HCT116 (cell line): Measurements from ENCODE around the gene CCDC127. TPM values are rescaled to one million over a fixed set of nuclear protein-coding genes. Genes with fewer than 3 reads are reported as not detected.

Experiments used
- ATAC-seq: fragments of 200-7000 bp; cut with Tn5 transposase; 2 replicates; pipeline ENCODE4 v1.9.1; 2020; ENCODE audit warnings: mild to moderate bottlenecking, moderate library complexity
- BruUV-seq: library from RNA; stranded (reverse); fragments of 400-500 nt; replicated peaks from 2 replicates; lab custom pipeline; 2021; lab: Mats Ljungman, UMichigan
- CTCF ChIA-PET: fragments of 300-600 bp; sonication (Branson Sonifier 250); formaldehyde crosslinking; loops from one replicate; lab custom pipeline; 2021; ENCODE audit warnings: antibody characterized with exemption; lab: Charles Lee
- POLR2A ChIA-PET: fragments of 300-600, 350-600 bp; sonication (Branson Sonifier 250); formaldehyde crosslinking; loops from one replicate; lab custom pipeline; 2021; ENCODE audit warnings: antibody characterized with exemption; lab: Charles Lee
- RAD21 ChIA-PET, 2 experiments: fragments of 300-600 bp; sonication (Branson Sonifier 250); formaldehyde crosslinking; loops; one replicate each; lab custom pipeline; 2023; ENCODE audit warnings: low total read pairs in 2 of 2; ENCODE audit not compliant: uncharacterized antibody in 2 of 2, unreplicated experiment in 2 of 2, low non-redundant PET in 1 of 2; lab: Charles Lee
- DNase-seq: peaks from one replicate; pipeline ENCODE4 v3.0.0-alpha.2; 2010; ENCODE audit warnings: low read depth, low spot score
- H2AFZ ChIP-seq: fragments of 200-600 bp; shearing (Covaris generic), sonication (generic); 2 replicates; pipeline ENCODE4 v1.6.1; 2017; ENCODE audit warnings: low read depth, mixed run types, mixed read lengths, antibody characterized with exemption, low read length; ENCODE audit not compliant: poor library complexity, severe bottlenecking
- H3K27ac ChIP-seq: 2 replicates; pipeline ENCODE4 v1.5.1; 2012; ENCODE audit warnings: low read depth, low read length
- H3K27me3 ChIP-seq: fragments of 200-600 bp; sonication (generic); 2 replicates; pipeline ENCODE4 v1.6.1; 2016; ENCODE audit warnings: mixed run types, low read length, mixed read lengths; ENCODE audit not compliant: insufficient read depth
- H3K36me3 ChIP-seq, 2 experiments: fragments of 200-500 bp in 1 of 2; fragments of 200-600 bp in 1 of 2; sonication (Bioruptor generic) in 1 of 2; sonication (generic) in 1 of 2; 2 replicates each; pipeline versions ENCODE4 v1.5.1 to v1.6.1; 2014 to 2016; ENCODE audit warnings: low read length in 2 of 2, inconsistent platforms in 1 of 2, mixed read lengths in 1 of 2, mixed run types in 1 of 2; ENCODE audit not compliant: insufficient read depth in 2 of 2, control insufficient read depth in 1 of 2
- H3K4me1 ChIP-seq, 2 experiments: fragments of 200-600 bp in 1 of 2; sonication (generic) in 1 of 2; 2 replicates each; pipeline versions ENCODE4 v1.5.1 to v1.6.1; 2012 to 2017; ENCODE audit warnings: low read length in 2 of 2, inconsistent platforms in 1 of 2, mild to moderate bottlenecking in 1 of 2, mixed read lengths in 1 of 2, mixed run types in 1 of 2, moderate library complexity in 1 of 2; ENCODE audit not compliant: insufficient read depth in 2 of 2, control insufficient read depth in 1 of 2
- H3K4me2 ChIP-seq: fragments of 200-600 bp; sonication (generic); 2 replicates; pipeline ENCODE4 v1.6.1; 2017; ENCODE audit warnings: mixed run types, low read length, mixed read lengths
- H3K4me3 ChIP-seq, 2 experiments: fragments of 200-600 bp in 1 of 2; sonication (generic) in 1 of 2; replicated peaks in 1 of 2; 2 replicates each; pipeline ENCODE4 v1.5.1; 2011 to 2016; ENCODE audit warnings: low read length in 2 of 2, control low read depth in 1 of 2, low read depth in 1 of 2, mild to moderate bottlenecking in 1 of 2, mixed read lengths in 1 of 2, mixed run types in 1 of 2
- H3K79me2 ChIP-seq: fragments of 200-600 bp; sonication (generic); 2 replicates; pipeline ENCODE4 v1.6.1; 2017; ENCODE audit warnings: mild to moderate bottlenecking, mixed run types, low read length, moderate library complexity, mixed read lengths; ENCODE audit not compliant: insufficient read depth
- H3K9ac ChIP-seq: fragments of 200-600 bp; sonication (generic); 2 replicates; pipeline ENCODE4 v1.6.1; 2016; ENCODE audit warnings: low read length, mixed read lengths
- H3K9me2 ChIP-seq: fragments of 200-600 bp; sonication (generic), shearing (Covaris generic); 2 replicates; pipeline ENCODE4 v1.6.1; 2017; ENCODE audit warnings: mixed run types, mild to moderate bottlenecking, moderate library complexity; ENCODE audit not compliant: insufficient read depth
- H3K9me3 ChIP-seq, 2 experiments: fragments of 200-500 bp in 1 of 2; fragments of 200-600 bp in 1 of 2; sonication (Bioruptor generic) in 1 of 2; sonication (generic) in 1 of 2; 2 replicates each; pipeline ENCODE4 v1.6.1; 2014 to 2017; ENCODE audit warnings: low read length in 2 of 2, mixed read lengths in 2 of 2, inconsistent platforms in 1 of 2, low read depth in 1 of 2, mild to moderate bottlenecking in 1 of 2, mixed run types in 1 of 2, moderate library complexity in 1 of 2; ENCODE audit not compliant: control insufficient read depth in 1 of 2, insufficient read depth in 1 of 2
- H4K20me1 ChIP-seq: fragments of 200-600 bp; sonication (generic), shearing (Covaris generic); 2 replicates; pipeline ENCODE4 v1.6.1; 2017; ENCODE audit warnings: mixed run types, mild to moderate bottlenecking, moderate library complexity; ENCODE audit not compliant: insufficient read depth
- CEBPB ChIP-seq: IDR thresholded peaks from 2 replicates; pipeline ENCODE4 v1.6.1; 2012; ENCODE audit warnings: low read depth
- EGR1 ChIP-seq: IDR thresholded peaks from 2 replicates; pipeline ENCODE4 v1.6.1; 2012; ENCODE audit warnings: low read depth
- ELF1 ChIP-seq: IDR thresholded peaks from 2 replicates; pipeline ENCODE4 v1.6.1; 2012; ENCODE audit warnings: low read depth, borderline replicate concordance
- EZH2 ChIP-seq: fragments of 200-600 bp; sonication (generic); IDR thresholded peaks from 2 replicates; pipeline ENCODE4 v1.6.1; 2017; ENCODE audit warnings: antibody characterized with exemption, mixed run types
- EZH2phosphoT487 ChIP-seq: fragments of 200-600 bp; IDR thresholded peaks from 2 replicates; pipeline ENCODE4 v1.6.1; 2018; ENCODE audit warnings: antibody characterized with exemption, borderline replicate concordance
- FOSL1 ChIP-seq: IDR thresholded peaks from 2 replicates; pipeline ENCODE4 v1.6.1; 2012; ENCODE audit warnings: low read depth
- JUND ChIP-seq: IDR thresholded peaks from 2 replicates; pipeline ENCODE4 v1.6.1; 2012
- POLR2A ChIP-seq: IDR thresholded peaks from 2 replicates; pipeline ENCODE4 v1.7.0; 2011; ENCODE audit warnings: borderline replicate concordance; ENCODE audit not compliant: insufficient read depth, insufficient read length; ENCODE audit errors: extremely low read depth
- RAD21 ChIP-seq: IDR thresholded peaks from 2 replicates; pipeline ENCODE4 v1.6.1; 2012; ENCODE audit warnings: low read depth, mild to moderate bottlenecking
- SIN3A ChIP-seq: IDR thresholded peaks from 2 replicates; pipeline ENCODE4 v1.6.1; 2012; ENCODE audit warnings: low read depth
- SP1 ChIP-seq: IDR thresholded peaks from 2 replicates; pipeline ENCODE4 v1.6.1; 2012; ENCODE audit warnings: low read depth
- TCF7L2 ChIP-seq: IDR thresholded peaks from 2 replicates; pipeline ENCODE4 v1.7.0; 2011; ENCODE audit warnings: borderline replicate concordance, inconsistent platforms; ENCODE audit not compliant: insufficient read depth, insufficient read length; ENCODE audit errors: extremely low read depth
- YY1 ChIP-seq: IDR thresholded peaks from 2 replicates; pipeline ENCODE4 v1.6.1; 2011; ENCODE audit warnings: low read length, low read depth, moderate library complexity, mild to moderate bottlenecking; ENCODE audit not compliant: insufficient replicate concordance; ENCODE audit errors: extremely low read depth
- ZFX ChIP-seq: fragments of 450-650 bp; IDR thresholded peaks from 2 replicates; pipeline ENCODE4 v1.6.1; 2017
- ZNF274 ChIP-seq: fragments of 200-500 bp; sonication (Bioruptor generic); IDR thresholded peaks from 2 replicates; pipeline ENCODE4 v1.6.1; 2014; ENCODE audit warnings: mild to moderate bottlenecking, low read depth, low read length, inconsistent platforms
- intact Hi-C: fragments of 100-400 bp; cut with micrococcal nuclease; formaldehyde crosslinking; loops from 2 replicates; pipeline ENCODE4 v1.10.0; 2022
- total RNA-seq: library from RNA; stranded (reverse); gene quantifications from one replicate; pipeline ENCODE4 v1.2.1, GENCODE V29; 2021; ENCODE audit not compliant: unreplicated experiment
- TF ChIP-seq, protein P1 (sequence below): IDR thresholded peaks from 2 replicates; pipeline ENCODE4 v1.6.1; 2011; ENCODE audit warnings: mild to moderate bottlenecking, low read length, moderate library complexity; ENCODE audit not compliant: insufficient replicate concordance; ENCODE audit errors: extremely low read depth

Gene CCDC127
- total RNA-seq, 1 experiment from 2014 or later, result 5.1 TPM

- DNase-seq (no peak), ATAC-seq (no peak)
- no peaks in the 10 kb centered on the region for H3K36me3 ChIP-seq
- H3K4me1 ChIP-seq, result peaks cover 5 to 10% of the 10 kb centered on the region in 2 experiments
- H3K9ac ChIP-seq, result no peak overlapping the region
- TF ChIP-seq ZFX (no peak), POLR2A (no peak)
- no peak overlapping the region for H2AFZ ChIP-seq
- H3K79me2 ChIP-seq, result no peaks in the 10 kb centered on the region
- ChIA-PET RAD21 (no interaction called here), CTCF (no interaction called here), POLR2A (no interaction called here)
- intact Hi-C loops, result no loop called here
- no TSS peak for BruUV-seq
- H3K4me2 ChIP-seq, result no peak overlapping the region
- no peak overlapping the region for H3K4me3 ChIP-seq
- no peaks in the 10 kb centered on the region for H3K9me2 ChIP-seq
- H3K27ac ChIP-seq, result no peak overlapping the region
- H3K27me3 ChIP-seq, result no peaks in the 10 kb centered on the region
- H4K20me1 ChIP-seq, result no peaks in the 10 kb centered on the region
- no peaks in the 10 kb centered on the region for H3K9me3 ChIP-seq
Observed at GRCh38 chr5:190366-191035, 27.5 kb downstream of the CCDC127 start.

DNA sequence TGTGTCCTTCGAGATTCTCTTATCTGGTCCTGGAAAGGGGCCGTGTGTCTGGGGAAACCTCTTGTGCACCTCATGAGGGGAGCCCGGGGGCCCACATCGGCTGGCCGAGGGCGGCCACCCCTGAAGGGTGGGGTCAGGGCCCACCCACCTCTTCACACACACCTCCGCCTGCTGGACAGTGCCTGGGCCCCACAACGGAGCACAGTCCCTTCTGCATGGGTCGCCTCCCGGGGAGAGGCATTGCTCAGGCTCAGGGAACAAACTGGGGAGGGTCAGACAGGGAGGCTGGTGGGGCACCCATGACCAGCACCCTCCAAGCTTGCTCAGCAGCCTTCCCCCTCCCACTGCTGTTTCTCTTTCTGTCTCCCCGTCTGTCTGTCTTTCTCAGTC, 28.0 kb downstream of the CCDC127 start:
- ChIA-PET POLR2A (no interaction called here), CTCF (no interaction called here), RAD21 (no interaction called here)
- intact Hi-C loops, result no loop called here
- Histone ChIP-seq H3K9me2 (no peaks in the 10 kb centered on the region), H3K4me3 (no peak overlapping the region), H3K79me2 (no peaks in the 10 kb centered on the region), H4K20me1 (no peaks in the 10 kb centered on the region), H3K27me3 (no peaks in the 10 kb centered on the region), H3K36me3 (no peaks in the 10 kb centered on the region), H3K27ac (no peak overlapping the region), H3K4me2 (no peak overlapping the region), H3K9ac (no peak overlapping the region), H3K4me1 (peaks cover 5 to 10% of the 10 kb centered on the region in 2 experiments), H3K9me3 (no peaks in the 10 kb centered on the region), H2AFZ (no peak overlapping the region)
- no peak for TF ChIP-seq CEBPB
- TF ChIP-seq YY1, result no peak
- no peak for TF ChIP-seq SP1
- no peak for TF ChIP-seq FOSL1
- TF ChIP-seq SIN3A, result no peak
- TF ChIP-seq RAD21, result no peak
- no peak for TF ChIP-seq EZH2phosphoT487
- TF ChIP-seq ELF1, result no peak
- no peak for TF ChIP-seq EGR1
- no peak for TF ChIP-seq TCF7L2
- TF ChIP-seq EZH2, result no peak
- TF ChIP-seq JUND, result no peak
- TF ChIP-seq, protein P1, sequence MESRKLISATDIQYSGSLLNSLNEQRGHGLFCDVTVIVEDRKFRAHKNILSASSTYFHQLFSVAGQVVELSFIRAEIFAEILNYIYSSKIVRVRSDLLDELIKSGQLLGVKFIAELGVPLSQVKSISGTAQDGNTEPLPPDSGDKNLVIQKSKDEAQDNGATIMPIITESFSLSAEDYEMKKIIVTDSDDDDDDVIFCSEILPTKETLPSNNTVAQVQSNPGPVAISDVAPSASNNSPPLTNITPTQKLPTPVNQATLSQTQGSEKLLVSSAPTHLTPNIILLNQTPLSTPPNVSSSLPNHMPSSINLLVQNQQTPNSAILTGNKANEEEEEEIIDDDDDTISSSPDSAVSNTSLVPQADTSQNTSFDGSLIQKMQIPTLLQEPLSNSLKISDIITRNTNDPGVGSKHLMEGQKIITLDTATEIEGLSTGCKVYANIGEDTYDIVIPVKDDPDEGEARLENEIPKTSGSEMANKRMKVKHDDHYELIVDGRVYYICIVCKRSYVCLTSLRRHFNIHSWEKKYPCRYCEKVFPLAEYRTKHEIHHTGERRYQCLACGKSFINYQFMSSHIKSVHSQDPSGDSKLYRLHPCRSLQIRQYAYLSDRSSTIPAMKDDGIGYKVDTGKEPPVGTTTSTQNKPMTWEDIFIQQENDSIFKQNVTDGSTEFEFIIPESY, result no peak
- TF ChIP-seq ZNF274, result no peak
- DNase-seq (no peak), ATAC-seq (no peak)
- BruUV-seq, result no TSS peak
